HepG2 (cell line): Measurements from ENCODE around the gene SIRT5. TPM values are rescaled to one million over a fixed set of nuclear protein-coding genes. Genes with fewer than 3 reads are reported as not detected.
A peak's percentile ranks its signal among the peaks of the same experiment; 100 is the strongest.

Source experiments
- CREB1 ChIP-seq, 2 experiments: fragments of 450-650 bp in 1 of 2; IDR thresholded peaks; 2 replicates each; pipeline ENCODE4 v1.6.1; 2016 to 2017; ENCODE audit warnings: control low read depth in 1 of 2, mild to moderate bottlenecking in 1 of 2, missing compliant biosample characterization in 1 of 2, missing genetic modification characterization in 1 of 2
- ELF1 ChIP-seq: sonication (generic); formaldehyde crosslinking; IDR thresholded peaks from 2 replicates; pipeline ENCODE4 v1.4.0; 2020; ENCODE audit warnings: missing genetic modification reagents
- FOXK2 ChIP-seq: fragments of 450-650 bp; IDR thresholded peaks from 2 replicates; pipeline ENCODE4 v1.6.1; 2016
- GABPA ChIP-seq, 2 experiments: IDR thresholded peaks; 2 replicates each; pipeline ENCODE4 v1.6.1; 2011 to 2016; ENCODE audit warnings: low read depth in 2 of 2, low read length in 1 of 2, missing biosample characterization in 1 of 2, missing genetic modification characterization in 1 of 2
- HBP1 ChIP-seq: IDR thresholded peaks from 2 replicates; pipeline ENCODE4 v1.6.1; 2016; ENCODE audit warnings: low read depth, control low read depth
- HCFC1 ChIP-seq: fragments of 150-350 bp; IDR thresholded peaks from 2 replicates; pipeline ENCODE4 v1.6.1; 2014; ENCODE audit warnings: low read depth, low read length
- MLLT10 ChIP-seq: sonication (generic); formaldehyde crosslinking; IDR thresholded peaks from 2 replicates; pipeline ENCODE4 v1.4.0; 2020; ENCODE audit warnings: missing genetic modification reagents
- MTA1 ChIP-seq: sonication (generic); formaldehyde crosslinking; IDR thresholded peaks from 2 replicates; pipeline ENCODE4 v1.4.0; 2020; ENCODE audit warnings: missing genetic modification reagents, mild to moderate bottlenecking, borderline replicate concordance
- MTF1 ChIP-seq: sonication (generic); formaldehyde crosslinking; IDR thresholded peaks from 2 replicates; pipeline ENCODE4 v1.5.0; 2020; ENCODE audit warnings: missing genetic modification reagents
- MXD4 ChIP-seq: IDR thresholded peaks from 2 replicates; pipeline ENCODE4 v1.6.1; 2016; ENCODE audit warnings: mild to moderate bottlenecking, missing biosample characterization, missing genetic modification reagents
- NFE2L1 ChIP-seq: sonication (generic); formaldehyde crosslinking; IDR thresholded peaks from 2 replicates; pipeline ENCODE4 v1.4.0; 2020; ENCODE audit warnings: missing genetic modification reagents, mild to moderate bottlenecking, borderline replicate concordance
- NFE2L2 ChIP-seq: fragments of 150-350 bp; IDR thresholded peaks from 2 replicates; pipeline ENCODE4 v1.6.1; 2014; ENCODE audit warnings: low read length
- POLR2AphosphoS5 ChIP-seq: IDR thresholded peaks from 2 replicates; pipeline ENCODE4 v1.6.1; 2012; ENCODE audit warnings: low read depth, low read length
- PRDM10 ChIP-seq: sonication (generic); formaldehyde crosslinking; IDR thresholded peaks from 2 replicates; pipeline ENCODE4 v1.4.0; 2020; ENCODE audit warnings: low read depth, missing genetic modification reagents
- SYNCRIP ChIP-seq: fragments of 200-400 bp; formaldehyde crosslinking; IDR thresholded peaks from 2 replicates; pipeline ENCODE4 v1.6.1; 2018; ENCODE audit warnings: mild to moderate bottlenecking, low read depth, low read length; ENCODE audit not compliant: insufficient read depth
- TFDP2 ChIP-seq: sonication (generic); formaldehyde crosslinking; IDR thresholded peaks from 2 replicates; pipeline ENCODE4 v1.4.0; 2020; ENCODE audit warnings: missing genetic modification reagents
- TOE1 ChIP-seq: sonication (generic); formaldehyde crosslinking; IDR thresholded peaks from 2 replicates; pipeline ENCODE4 v1.4.0; 2020; ENCODE audit warnings: mild to moderate bottlenecking, missing genetic modification reagents
- ZNF501 ChIP-seq: sonication (generic); formaldehyde crosslinking; IDR thresholded peaks from 2 replicates; pipeline ENCODE4 v1.5.1; 2020; ENCODE audit warnings: mild to moderate bottlenecking, moderate library complexity, missing genetic modification reagents
- ZNF550 ChIP-seq: sonication (generic); formaldehyde crosslinking; IDR thresholded peaks from 2 replicates; pipeline ENCODE4 v1.4.0; 2020; ENCODE audit warnings: mild to moderate bottlenecking, missing genetic modification reagents, borderline replicate concordance
- ZNF580 ChIP-seq: IDR thresholded peaks from 2 replicates; pipeline ENCODE4 v1.6.1; 2016; ENCODE audit warnings: low read depth, borderline replicate concordance
- ZNF691 ChIP-seq: sonication (generic); formaldehyde crosslinking; IDR thresholded peaks from 2 replicates; pipeline ENCODE4 v1.4.0; 2020; ENCODE audit warnings: missing genetic modification reagents, low read depth, mild to moderate bottlenecking, borderline replicate concordance
- ZNF709 ChIP-seq: sonication (generic); formaldehyde crosslinking; IDR thresholded peaks from 2 replicates; pipeline ENCODE4 v1.5.0; 2020; ENCODE audit warnings: mild to moderate bottlenecking, missing genetic modification reagents
- polyA plus RNA-seq, 8 experiments: library from polyadenylated mRNA; depleted of rRNA in 3 of 8; stranded (reverse) in 7 of 8; unstranded in 1 of 8; fragments of >200 nt; fragmentation: Illumina TruSeq in 4 of 8; extraction: Trizol in 4 of 8; gene quantifications; 2 replicates each; pipeline versions ENCODE4 v1.2.1 to v1.2.3, GENCODE V29; 2011 to 2016; ENCODE audit warnings: low read depth in 4 of 8, missing spikeins in 1 of 8, mixed read lengths in 1 of 8; ENCODE audit not compliant: insufficient read depth in 1 of 8
- total RNA-seq, 5 experiments: library from RNA; depleted of rRNA; stranded (reverse); fragments of >200 nt; fragmentation: Illumina TruSeq; extraction: Trizol; gene quantifications; 2 replicates each; pipeline ENCODE4 v1.2.3, GENCODE V29; 2016; ENCODE audit warnings: low read depth in 1 of 5

SIRT5 gene
- total and polyA plus RNA-seq, 2 of the 13 experiments (the other 11 are each of a cell fraction or from before 2014, with no cell fraction given), result 14.1 to 16.6 TPM

- peak; percentile 66 for TF ChIP-seq PRDM10 (CRISPR knock-in tag)
- TF ChIP-seq GABPA (IDR thresholded peaks at IDR 0.05; ENCODE audit: low read depth, low read length), result peak; percentile 86
- peak; percentile 96 for TF ChIP-seq GABPA (CRISPR knock-in tag; IDR thresholded peaks at IDR 0.05; ENCODE audit: low read depth)
- peak; percentile 98 for TF ChIP-seq ELF1 (CRISPR knock-in tag)
- TF ChIP-seq HBP1 (CRISPR knock-in tag), result peak; percentile 99; the same call in 1 of the 2 replicates
- TF ChIP-seq NFE2L1 (CRISPR knock-in tag), result peak; percentile 74
- peak; percentile 82 for TF ChIP-seq HCFC1
- TF ChIP-seq ZNF691 (CRISPR knock-in tag), result peak; percentile 98; the same call in 1 of the 2 replicates
- TF ChIP-seq MTA1 (CRISPR knock-in tag), result peak; percentile 76; the same call in 1 of the 2 replicates
- TF ChIP-seq NFE2L2, result no peak
- TF ChIP-seq CREB1 (IDR thresholded peaks at IDR 0.05), result peak; percentile 68
- peak; percentile 46; the same call in 1 of the 2 replicates for TF ChIP-seq CREB1 (CRISPR knock-in tag; IDR thresholded peaks at IDR 0.05)
- no peak; the same call in 1 of the 2 replicates for TF ChIP-seq MTF1
- peak; percentile 99 for TF ChIP-seq ZNF501
- no peak for TF ChIP-seq SYNCRIP
- TF ChIP-seq MXD4 (CRISPR knock-in tag), result peak; percentile 100
- TF ChIP-seq TFDP2, result peak; percentile 90
- peak; percentile 97 for TF ChIP-seq ZNF709
- peak; percentile 93 for TF ChIP-seq ZNF580 (CRISPR knock-in tag)
- TF ChIP-seq ZNF550, result peak; percentile 95; the same call in 1 of the 2 replicates
- no peak for TF ChIP-seq MLLT10 (CRISPR knock-in tag)
- peak; percentile 91 for TF ChIP-seq POLR2AphosphoS5
- peak; percentile 97 for TF ChIP-seq TOE1 (CRISPR knock-in tag)
- peak; percentile 90 for TF ChIP-seq FOXK2
Observed at GRCh38 chr6:13614926-13615791, 40.8 kb downstream of the SIRT5 start, which contains the start of gene NOL7 (continued).
